Hematopoietic multipotent progenitor cell treated with erythropoietin and hydrocortisone succinate and interleukin-3 and kit ligand, for 15 days (in vitro differentiated cells): ENCODE measurements around the gene CNGB1.
A peak's percentile ranks its signal among the peaks of the same experiment; 100 is the strongest.
"Not testable (repeated sequence)": the region's sequence is repeated elsewhere in the genome, so short reads cannot be mapped to it uniquely, and the experiment has no call there.

Experiments used
- DNase-seq: peaks from one replicate; pipeline ENCODE4 v3.0.0-alpha.2; 2015; ENCODE audit warnings: low spot score

The CNGB1 gene

DNA sequence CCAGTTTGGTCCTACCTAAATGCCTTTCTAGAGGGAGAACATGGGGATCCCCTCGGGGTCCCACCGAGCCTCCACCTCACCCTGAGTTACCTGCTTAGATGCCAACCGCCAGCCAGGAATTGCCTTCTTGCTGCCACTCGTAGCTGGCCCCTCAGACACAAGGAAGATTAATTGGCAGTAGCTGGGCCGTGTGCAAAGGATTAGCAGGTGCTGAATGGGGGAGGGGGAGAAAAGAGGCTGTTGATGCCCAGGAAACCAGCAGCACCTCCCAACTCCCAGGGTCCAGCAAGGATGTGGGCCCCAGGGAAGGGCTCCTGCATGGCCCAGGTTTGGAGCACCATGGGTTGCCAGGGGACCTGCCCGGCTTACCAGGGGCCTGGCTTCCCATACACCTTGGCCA lies at the start of gene CNGB1:
CNGB1 (minus strand) TSS at position 159 of the 400 bp plus-strand sequence. CDS start 3,842 bp downstream, outside the sequence.
- no peak for DNase-seq

DNA sequence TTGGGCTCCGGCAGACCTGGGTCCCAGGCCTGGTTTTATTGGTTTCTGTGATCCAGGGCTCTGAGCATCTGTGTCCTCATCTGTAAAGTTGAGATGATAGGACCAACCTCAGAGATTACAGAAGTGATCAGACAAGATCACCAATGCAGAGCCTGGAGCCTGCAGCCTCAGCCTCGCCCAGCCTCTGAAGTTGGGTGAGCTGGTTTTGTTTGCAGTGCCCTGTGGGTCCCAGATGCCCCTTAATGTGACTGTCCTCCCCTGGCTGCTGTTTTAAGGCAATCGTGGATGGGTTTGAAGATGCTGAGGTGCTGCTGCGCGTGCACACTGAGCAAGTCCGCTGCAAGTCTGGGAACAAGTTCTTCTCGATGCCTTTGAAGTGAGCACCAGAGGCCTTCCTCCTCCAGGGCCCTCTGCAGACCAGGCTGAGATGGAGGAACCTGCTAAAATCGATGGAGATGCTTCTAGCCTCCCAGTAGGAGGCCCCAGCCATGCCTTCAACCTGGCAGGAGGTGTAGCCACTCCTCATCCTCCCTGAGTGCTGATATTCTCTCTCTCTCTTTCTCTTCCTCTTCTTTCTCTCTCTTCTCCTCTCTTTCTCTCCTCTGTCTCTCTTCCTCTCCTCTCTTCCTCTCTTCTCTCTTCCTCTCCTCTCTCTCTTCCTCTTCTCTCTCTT lies 49.1 kb upstream of the CNGB1 start:
- no peak for DNase-seq

DNA sequence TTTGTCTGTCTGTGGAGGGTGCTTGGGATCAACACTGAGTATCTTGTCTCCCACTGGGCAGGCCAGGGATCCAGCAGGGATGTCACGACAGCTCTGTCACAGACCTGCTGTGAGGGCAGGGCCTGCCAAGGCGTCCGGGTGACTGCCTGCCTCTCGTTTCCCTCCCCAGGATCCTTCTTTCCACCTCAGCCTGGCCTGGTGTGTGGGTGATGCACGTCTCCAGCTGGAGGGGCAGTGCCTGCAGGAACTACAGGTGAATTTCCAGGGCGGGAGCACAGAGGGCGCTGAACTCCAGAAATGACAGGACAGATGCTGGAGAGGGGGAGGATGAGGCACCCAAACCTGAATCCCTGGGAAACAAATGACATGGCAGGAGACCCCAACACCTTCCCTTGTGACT lies 47.9 kb upstream of the CNGB1 start:
- no peak for DNase-seq

DNA sequence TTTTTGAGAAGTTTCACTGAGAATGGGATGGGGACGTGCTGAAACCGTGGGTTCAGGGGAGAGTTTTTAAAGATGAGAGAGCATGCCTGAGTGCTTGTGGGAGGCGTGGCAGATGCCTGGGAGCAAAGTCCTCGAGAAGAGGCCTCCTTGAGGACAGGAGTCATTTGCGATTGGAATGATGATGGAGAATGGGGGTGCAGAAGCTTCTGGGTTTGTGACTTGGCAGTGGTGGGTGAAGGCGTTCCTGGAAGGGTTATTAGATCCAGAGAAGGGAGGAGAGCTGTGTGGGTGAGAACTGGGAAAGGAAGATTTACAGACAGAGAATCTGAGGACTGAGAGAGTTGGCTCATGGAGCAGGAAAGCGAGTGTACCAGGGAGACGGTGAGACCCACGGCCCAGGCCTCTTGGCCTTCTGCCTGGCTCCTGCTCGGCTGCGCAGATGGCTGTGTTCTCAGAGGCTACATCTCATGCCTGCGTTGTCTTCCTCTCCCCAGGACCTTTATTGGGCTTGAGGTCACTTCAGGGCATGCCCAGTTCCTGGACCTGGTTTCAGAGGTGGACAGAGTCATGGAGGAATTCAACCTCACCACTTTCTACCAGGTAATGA lies 46.0 kb upstream of the CNGB1 start:
- DNase-seq, result no peak

DNA sequence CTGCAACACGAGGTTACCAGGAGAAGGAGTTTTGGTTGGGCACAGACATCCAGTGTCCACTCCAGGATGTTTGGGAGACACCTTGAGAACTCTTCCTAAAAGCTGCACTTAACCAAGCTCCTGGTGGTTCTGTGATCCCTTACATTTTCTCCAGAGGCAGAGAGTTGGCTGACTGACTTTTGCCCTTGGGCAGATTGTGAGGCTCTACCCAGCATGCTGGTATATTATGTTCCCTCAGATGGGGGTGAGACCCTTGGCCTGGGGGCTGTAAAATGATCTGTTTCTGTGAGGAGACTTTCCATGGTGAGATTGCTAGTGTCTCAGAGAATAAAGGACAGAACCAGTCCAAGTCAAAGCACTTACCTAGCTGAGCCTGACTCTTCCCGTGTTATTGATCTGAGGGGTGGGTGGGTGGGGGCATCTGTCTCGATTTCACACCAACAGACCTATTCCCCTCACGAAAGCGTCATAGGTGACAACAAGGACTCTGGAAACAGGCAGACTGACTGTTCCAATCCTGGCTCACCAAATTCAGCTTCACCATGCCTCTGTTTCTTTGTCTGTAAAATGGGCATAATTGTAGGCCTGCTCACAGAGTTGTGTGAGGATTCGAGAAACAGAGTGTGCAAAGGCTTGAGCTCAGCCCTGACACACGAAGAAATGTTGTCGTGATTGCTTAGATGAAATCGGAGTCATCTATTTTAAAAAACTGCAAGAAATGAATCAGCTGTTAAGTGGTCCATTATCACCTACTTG lies 42.5 kb upstream of the CNGB1 start:
- no peak for DNase-seq

DNA sequence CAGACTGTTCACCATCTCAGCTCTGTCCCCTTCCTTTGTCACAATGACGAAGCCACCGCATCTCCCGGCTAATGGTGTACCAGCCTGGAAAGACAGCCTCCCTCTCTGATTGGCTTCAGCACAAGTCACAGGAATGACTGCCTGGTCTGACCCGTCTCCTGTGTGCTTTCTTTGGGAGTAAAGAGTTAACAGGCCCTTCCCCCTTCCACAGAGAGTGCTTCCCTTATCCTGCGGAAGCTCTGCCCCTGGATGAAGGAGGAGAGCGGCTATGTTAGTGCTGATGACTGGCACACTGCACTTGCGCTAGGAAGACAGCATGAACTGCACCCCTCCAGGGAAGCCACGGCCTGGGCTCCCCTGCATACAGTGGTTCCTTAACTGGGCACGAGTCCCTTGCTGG lies 41.6 kb upstream of the CNGB1 start:
- no peak for DNase-seq

DNA sequence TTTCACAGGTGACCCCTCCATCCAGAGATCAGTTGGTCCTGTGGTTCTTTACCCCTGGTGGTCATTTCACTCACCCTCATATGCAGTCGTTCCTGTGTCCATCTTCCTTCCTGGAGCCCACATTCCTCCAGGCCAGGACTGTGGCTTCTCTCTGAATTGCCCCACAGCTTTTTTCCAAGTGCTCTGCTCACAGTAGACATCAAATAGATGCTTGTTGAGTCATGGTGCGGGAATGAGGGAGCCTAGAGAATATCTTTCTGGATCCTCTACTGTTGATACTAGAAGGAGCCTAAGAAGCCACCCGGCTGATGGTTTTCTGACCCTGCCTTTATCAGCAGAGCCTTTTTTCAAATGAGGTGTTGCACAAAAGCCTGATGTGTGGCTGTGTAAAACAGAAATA lies 40.7 kb upstream of the CNGB1 start:
- DNase-seq, result no peak

DNA sequence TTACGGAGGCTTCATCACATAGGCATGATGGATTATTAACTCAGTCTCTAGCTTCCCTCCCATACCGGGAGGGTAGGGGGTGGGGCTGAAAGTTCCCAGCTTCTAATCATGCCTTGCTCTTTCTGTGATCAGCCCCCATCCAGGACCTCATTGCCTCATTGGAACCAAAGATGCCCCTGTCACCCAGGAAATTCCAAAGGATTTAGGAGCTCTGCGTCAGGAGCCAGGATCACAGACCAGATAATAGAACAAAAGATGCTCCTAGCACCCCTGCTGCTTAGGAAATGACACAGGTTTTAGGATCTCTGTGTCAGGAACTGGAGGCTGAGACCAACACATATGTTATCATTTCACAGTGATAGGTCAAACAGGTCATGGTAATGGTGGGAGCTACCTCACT lies 40.0 kb upstream of the CNGB1 start:
- DNase-seq, result no peak

DNA sequence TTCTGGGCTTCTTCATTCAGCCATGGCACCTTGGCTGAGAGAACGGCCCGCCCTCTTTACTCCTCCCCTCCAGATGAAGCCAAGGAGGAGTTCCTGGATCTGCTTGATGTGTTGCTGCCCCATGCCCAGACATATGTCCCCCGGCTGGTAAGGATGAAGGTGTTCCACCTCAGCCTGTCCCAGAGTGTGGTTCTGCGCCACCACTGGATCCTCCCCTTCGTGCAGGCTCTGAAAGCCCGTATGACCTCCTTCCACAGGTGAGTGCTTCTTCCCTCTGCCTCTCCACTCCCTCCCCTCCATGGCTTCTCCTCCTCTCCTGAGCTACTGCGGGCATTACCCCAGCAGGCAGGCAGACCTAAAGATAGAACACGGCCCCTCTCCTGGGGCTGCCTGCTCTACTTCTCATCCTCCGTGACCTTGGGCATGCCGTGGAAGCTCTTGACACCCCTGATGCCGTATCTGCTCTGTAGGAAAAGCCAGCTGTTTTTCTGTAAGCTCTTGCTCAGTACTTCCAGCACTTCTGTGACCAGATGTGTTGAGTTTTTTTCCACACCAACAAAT lies 39.0 kb upstream of the CNGB1 start:
- no peak for DNase-seq

DNA sequence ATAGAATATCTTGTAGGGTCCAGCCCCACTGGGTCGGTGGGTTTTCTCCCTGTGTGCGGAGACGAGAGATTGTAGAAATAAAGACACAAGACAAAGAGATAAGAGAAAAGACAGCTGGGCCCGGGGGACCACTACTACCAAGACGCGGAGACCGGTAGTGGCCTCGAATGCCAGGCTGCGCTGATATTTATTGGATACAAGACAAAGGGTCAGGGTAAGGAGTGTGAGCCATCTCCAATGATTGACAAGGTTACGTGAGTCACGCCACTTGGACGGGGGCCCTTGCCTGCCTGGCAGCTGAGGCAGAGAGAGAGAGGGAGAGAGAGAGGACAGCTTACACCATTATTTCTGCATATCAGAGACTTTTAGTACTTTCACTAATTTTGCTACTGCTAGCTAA lies 33.8 kb upstream of the CNGB1 start:
- DNase-seq, result not testable (repeated sequence)

DNA sequence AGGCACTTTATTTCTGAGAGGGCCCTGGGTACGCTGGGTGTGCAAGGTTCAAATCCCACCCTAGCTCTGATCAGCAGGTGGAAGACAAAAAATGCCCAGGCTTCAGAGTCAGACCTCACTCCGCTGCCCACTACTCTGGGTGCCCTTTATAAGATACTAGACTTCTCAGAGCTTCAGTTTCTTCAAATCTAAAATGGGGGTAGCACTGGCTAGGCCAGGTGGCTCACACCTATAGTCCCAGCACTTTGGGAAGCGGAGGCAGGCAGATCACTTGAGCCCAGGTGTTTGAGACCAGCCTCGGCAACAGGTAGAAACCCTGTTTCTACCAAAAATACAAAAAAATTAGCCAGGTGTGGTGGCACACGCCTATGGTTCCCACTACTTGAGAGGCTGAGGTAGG lies 32.0 kb upstream of the CNGB1 start:
- DNase-seq, result no peak

DNA sequence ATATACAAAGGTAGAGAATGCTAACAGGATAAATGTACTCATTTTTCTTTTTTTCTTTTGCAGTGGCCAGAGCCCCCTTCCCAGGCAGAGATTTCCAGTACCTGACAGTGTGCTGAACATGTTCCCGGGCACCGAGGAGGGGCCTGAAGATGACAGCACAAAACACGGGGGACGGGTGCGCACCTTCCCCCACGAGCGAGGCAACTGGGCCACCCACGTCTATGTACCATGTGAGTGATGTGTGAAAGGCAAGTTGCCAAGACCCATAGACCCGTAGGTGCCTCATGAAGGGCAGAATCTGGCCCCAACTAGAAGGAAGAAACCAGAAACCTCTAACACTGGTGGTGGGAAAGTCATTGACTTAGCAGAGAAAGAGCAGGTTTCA lies 31.5 kb upstream of the CNGB1 start:
- DNase-seq, result no peak

DNA sequence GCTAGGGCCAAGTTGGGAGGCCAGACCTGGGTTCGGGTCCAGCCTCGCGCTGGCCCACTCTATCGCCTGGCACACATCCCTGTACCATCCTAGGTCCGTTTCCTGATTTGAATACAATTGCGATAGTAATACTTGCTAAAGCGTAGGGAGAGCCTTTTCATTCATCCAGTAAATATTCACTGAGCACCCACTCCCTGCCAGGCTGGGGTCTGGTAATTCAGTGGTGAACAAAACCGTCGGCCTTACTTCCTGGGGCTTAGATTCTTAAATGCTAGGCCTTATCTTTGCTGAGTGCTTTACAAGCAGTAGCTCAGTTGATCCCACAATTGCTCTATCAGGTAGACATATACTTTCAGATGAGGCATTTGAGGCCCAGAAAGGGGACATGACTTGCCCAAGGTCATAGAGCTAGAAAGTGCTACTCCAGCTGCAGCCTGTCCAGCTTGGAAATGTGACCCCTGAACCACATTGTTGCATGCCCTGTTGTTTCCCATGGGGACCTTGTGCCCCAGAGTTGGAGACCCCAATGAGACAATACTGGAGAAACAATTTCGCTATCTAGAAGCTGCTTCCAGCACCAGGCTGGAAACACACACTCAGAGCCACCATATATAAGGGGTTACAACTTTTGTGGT lies 31.0 kb upstream of the CNGB1 start:
- no peak for DNase-seq

DNA sequence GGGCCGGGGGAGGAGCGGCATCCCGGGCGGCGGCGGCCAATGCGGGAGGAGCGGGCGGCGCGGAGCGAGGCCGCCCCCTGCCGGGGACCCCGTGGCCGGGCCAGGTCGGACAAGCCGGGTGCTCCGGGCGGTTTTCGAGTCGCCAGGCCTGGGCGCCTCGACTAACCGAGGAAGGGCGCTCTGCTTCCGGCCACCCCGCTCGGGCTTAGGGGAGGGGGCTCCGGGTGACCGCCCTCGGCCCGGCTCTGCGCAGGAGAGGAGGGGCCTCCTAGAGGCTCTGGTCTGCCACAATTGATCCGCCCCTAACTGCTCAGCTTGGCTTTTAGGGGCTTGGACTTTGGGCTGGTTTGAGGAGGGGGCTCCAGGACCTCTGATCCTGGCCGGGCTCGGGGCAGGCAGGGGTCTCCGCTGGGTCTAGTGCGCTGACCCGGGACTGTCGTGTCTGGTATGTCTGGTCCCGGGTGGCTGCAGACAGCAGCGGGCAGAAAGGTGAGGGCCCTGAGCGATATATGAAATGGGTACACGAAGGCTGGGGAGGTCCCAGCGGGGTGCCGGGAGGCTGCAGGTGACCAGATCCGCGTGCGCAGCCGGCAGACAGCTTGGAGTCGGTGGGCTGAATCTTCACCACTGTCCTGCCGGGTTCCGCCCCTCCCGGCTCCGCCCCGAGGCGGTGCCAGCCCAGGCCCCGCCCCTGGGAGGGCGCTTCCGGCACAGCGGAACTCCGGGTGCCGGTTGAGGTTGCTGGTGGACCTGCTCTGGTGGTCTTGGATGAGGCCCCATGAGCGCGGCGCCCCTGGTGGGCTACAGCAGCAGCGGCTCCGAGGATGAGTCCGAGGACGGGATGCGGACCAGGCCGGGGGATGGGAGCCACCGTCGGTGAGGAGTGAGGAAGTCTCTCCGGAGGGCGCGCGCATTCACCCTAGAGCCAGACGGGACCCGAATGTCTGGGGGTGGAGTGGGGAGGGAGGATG lies 30.1 kb upstream of the CNGB1 start, which contains the start of gene USB1:
USB1 (plus strand) TSS at position 702 of the 971 bp plus-strand sequence; CDS start at position 779, 77 bp downstream.
- DNase-seq, result peak; percentile 84

DNA sequence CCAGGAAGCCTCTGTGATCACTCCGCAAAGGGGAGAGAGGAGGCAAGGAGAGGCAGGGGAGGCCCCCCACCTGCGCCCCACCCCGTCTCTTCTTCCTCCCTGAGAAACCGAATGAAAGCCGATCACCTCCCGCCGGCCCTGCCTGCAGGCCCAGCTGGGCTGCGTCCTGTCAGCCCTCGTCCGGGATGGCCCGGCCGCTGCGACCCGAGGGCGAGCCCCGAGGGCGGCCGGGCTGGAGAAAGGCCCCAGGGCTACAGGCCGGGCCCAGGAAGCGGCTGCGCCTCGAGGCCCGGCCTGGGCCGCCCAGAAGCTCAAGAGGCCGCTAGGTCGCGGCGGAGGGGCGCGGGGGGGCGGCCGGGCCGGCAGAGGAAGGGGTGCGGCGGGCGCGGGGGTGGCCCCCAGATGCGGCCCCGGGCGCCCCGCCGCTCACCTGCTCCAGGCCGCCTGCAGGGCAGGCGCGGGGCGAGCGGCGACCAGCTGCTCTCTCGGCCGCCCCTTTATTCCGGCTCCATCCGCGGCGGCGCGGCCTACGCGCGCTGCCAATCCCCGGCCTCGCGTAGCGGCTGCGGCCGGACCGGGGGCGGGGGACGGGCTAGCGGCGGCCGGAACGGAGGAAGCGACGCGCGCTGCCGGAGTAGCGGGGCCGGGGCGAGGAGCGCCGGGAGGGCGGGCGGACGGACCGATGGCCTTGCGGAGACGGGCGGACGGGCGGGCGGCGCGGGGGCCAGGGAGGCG lies 29.2 kb upstream of the CNGB1 start, which contains the start of gene ZNF319:
ZNF319 (minus strand) TSS at position 702 of the 735 bp plus-strand sequence. CDS start 2,407 bp downstream, outside the sequence.
- DNase-seq, result peak; percentile 7

DNA sequence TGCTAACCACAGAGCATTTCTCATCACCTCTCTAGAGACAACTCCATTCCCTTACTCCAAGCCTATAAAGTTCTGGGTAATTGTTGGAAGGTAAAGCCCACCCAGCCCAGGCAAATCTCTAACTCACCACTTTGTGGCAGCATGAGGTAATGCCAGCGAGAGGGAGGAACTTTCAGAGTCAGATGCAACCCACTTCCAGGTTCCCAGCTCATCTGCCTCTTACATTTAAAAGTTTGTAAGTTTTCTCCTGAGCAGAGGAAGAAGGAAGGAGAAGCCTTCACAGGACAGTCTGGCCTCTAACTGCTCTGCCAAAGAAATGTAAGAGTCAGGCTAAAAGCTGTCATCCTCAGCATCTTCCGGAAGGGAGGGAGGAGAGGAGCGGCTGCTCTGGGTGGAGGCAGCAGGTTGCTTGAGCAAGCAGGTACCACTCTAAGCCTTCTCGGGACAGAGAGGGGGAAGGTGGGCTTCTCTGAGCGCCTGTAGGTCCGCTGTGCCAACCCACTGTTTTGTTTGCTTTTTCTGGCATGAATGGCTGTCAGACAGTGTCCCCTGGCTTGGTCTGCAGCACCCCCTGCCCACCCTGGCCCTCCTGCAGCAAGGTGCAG lies 28.5 kb upstream of the CNGB1 start:
- no peak for DNase-seq

DNA sequence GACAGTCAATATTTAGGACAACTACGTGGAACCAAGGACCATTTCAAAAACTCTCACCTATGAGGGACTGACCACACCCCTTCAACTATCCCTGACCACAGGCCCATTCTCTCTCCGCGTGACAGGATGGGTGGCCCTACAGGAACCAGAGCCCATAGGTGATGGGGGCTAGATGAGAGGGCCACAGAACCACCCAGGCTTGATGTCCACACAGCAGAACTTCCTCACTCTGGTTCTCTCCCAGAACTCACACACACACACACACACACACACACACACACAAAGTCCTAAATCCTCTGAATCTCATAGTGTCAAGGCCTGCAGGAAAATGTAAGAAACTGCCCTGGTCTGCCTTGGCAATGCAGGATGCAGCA lies 28.1 kb upstream of the CNGB1 start:
- no peak for DNase-seq

DNA sequence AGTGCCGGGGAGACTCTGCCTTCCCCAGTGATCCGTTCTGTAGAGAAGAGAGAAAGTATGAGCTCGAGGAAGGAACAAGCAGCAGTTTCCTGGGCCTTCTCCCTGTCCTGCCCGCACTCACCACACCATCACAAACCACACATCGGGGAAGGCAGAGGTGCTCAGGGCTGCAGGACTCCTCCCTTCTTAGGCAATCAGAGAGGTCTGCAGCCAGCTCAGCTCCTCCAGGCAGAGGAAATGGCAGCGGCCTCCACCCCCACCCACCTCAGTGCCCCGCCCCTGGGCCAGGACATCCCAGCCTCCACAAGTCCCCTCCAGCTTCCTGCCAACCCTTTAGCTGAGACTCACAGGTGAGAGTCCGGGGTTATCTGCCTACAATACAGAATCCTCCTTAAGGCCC lies 27.6 kb upstream of the CNGB1 start:
- DNase-seq, result no peak

DNA sequence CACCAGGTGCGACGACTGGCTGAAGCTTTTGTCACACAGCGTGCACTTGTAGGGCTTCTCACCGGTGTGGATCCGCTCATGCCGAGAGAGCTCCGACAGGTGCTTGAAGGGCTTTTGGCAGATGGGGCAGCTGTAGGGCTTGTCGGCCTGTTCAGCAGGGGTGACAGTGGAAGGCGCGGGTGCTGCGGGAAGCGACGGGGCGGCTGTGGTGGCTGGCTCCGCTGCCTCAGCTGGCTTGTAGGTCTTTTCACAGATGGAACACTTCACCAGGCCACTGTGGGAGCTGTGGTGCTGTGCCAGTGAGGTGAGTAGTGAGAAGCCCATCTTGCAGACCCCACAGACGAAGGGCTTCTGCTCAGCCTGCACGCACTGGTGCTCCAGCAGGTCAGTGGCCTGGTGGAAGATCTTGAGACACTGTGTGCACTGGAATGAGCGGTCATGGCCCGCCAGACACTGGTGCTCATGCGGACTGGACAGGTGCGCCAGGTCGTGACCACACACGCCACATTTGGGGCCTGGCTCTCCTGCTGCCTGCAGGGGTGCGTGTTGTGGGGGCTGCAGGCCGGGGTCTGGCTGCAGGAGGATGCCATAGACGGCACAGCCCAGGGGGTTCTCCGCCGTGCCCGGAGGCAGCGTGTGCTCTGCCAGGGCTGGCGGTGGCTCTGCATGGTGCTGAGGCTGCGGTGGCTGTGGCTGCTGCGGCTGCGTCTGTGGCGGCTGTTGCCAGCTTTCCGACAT lies 26.8 kb upstream of the CNGB1 start:
- DNase-seq, result no peak
